Stimulated activated naive CD8-positive, alpha-beta T cell treated with anti-CD3 and anti-CD28 coated beads, Interleukin-15, Interleukin-2, amounts not matched to agents 100 U/mL and 50 U/mL, for 24 hours (primary cell): ENCODE measurements around the gene C5orf46.
"Not testable (repeated sequence)": the region's sequence is repeated elsewhere in the genome, so short reads cannot be mapped to it uniquely, and the experiment has no call there.

ENCODE experiments used
- ATAC-seq: fragments of 150-1000 bp; cut with Tn5 transposase; one replicate; pipeline ENCODE4 v1.10.0; 2021
- DNase-seq: peaks from one replicate; pipeline ENCODE4 v3.0.0; 2021

The C5orf46 gene

GRCh38 chr5:147906326-147907095 lies at the start of gene C5orf46:
Gene C5orf46 (minus strand): TSS chr5:147906538. CDS start chr5:147906501, 37 bp downstream.
- DNase-seq (no peak), ATAC-seq (no peak)

GRCh38 chr5:147954971-147955370 lies 48.6 kb upstream of the C5orf46 start:
- ATAC-seq = no peak
- no peak for DNase-seq

- DNase-seq = no peak
- ATAC-seq = no peak
Observed at GRCh38 chr5:147949711-147950573, 43.6 kb upstream of the C5orf46 start.

DNA sequence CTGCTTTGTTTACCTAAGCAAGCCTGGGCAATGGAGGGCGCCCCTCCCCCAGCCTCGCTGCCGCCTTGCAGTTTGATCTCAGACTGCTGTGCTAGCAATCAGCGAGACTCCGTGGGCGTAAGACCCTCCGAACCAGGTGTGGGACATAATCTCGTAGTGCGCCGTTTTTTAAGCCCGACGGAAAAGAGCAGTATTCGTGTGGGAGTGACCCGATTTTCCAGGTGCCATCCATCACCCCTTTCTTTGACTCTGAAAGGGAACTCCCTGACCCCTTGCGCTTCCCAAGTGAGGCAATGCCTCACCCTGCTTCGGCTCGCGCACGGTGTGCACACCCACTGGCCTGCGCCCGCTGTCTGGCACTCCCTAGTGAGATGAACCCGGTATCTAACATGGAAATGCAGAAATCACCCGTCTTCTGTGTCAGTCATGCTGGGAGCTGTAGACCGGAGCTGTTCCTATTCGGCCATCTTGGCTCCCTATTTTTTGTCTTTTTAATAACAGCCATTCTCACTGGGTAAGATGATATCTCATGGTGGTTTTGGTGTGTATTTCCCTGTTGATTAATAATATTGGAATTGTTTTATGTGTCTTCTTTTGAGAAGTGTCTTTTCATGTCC lies 40.4 kb upstream of the C5orf46 start:
- ATAC-seq, DNase-seq: not testable (repeated sequence)

DNA sequence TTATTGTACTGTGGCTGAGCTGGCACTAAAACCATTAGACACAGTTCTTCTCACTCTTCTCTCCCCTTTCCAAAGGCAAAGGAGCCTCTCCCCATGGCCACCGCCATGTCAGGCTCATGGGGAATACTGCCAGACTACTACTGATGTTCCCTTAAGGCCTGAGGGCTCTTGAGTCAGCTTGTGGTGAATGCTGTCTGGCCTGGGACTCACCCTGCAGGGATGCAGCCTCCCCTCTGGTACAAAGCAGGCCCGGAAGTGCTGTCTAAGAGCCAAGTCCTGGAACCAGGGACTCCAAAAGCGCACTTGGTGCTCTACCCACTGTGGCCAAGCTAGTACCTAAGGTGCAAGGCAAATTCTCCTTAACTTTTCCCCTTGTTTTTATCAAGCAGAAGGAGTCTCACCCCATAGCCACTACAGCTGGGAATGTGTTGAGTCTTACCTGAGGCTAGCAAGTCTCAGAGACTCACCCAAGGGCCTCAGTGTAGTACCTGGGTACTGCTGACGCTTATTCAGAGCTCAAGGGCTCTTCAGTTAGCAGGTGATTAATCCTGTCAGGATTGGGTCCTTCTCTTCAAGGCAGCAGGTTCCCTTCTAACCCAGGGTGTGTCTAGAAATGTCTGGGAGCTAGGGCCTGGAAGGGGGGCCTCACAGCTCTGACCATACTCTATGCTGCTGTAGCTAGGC lies 33.2 kb upstream of the C5orf46 start:
- no peak for ATAC-seq
- no peak for DNase-seq

DNA sequence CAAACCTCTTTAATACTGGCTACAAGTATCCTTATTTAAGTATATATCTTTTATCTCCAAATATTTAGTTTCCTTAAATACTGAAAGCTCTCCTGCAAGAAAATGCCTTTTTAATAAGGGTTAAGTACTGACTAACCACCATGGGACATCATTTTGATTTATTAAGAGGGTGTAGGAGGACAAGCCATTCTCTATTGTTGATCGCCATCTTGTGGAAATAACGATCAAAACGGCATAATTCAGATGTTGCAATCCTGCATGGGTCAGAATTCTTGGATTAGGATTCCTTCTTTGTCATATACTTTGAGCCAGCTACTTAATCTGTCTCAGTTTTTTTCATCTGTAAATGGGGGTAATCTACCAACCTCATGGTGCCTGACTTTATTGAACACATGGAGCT lies 28.7 kb upstream of the C5orf46 start:
- no peak for ATAC-seq
- no peak for DNase-seq

DNA sequence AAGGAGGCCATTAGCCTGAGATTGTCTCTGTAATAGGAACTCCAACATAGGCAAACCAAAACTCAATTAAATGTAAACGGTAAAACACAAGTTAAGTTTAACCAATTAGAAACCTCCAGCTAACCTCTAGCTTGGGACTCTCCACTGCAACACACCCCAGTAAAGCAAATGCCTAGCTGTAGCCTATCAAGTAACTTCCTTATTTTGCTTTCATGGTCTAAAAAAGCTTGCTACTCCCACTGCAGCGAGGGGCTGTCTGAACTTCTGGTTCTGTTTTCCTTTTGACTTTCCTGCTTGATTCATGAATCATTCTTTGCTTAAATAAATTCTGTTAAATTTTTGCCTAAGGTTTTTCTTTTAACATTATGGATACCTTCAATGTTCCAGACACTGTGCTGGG lies 24.4 kb upstream of the C5orf46 start:
- ATAC-seq (no peak), DNase-seq (no peak)

DNA sequence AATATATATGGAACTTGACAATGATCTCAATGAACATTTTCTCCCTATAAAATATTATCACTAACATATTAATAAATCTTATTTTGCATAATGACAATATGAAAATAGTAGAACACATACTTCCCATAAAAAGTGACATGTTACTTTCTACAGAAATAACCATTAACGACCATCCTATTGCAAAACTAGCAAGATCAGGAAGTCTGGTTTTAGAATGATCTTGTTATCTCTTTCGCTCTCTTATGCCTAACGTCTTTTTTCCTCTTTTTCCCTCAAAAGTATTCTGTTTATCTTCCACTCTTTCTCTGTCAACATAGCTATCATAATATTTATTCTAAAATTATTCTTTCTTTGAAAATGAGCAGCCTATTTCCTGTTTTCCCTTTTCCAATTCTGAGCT lies 21.6 kb upstream of the C5orf46 start:
- DNase-seq (no peak), ATAC-seq (no peak)

GRCh38 chr5:147925020-147925419 lies 18.7 kb upstream of the C5orf46 start:
- no peak for ATAC-seq
- no peak for DNase-seq

DNA sequence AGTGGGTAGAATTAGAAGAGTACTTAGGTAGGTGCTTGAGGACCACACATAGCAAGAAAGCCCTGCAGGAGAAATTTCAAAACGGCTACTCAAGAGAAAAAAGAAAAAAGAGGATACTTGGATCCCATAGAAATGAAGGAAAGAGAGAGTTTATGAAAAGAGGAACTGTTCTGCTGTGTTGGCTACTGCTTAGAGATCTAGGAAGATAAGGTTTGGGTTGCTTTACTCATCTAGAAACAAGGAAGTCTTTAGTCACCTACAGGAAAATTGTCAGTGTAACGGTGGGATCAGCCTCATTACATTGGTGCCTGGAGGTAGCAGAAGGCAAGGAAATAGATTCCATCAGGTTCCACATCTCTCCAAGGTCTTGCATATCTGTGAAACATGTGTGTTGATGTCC lies 14.8 kb upstream of the C5orf46 start:
- no peak for ATAC-seq
- no peak for DNase-seq

- ATAC-seq = no peak
- DNase-seq = no peak
Observed at GRCh38 chr5:147920420-147921030, 14.2 kb upstream of the C5orf46 start.

DNA sequence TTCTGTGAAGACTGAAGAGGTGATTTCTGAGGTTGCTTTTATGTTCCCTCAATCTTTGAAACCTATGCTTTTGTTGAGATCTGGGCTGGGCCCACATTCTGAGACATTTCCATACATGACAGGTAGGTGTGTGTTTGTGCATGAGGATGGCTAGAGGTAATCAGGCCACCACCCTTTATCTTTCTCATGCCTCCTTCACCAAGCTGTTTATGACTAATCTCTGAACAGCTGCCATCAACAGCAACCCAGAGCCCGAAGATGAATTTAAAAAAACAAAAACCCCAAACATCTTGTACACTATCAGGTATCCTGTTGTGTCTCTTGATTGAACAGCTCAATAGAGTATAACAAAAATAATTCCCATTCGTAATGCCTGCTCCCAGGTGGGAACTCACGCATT lies 12.6 kb upstream of the C5orf46 start:
- ATAC-seq = no peak

GRCh38 chr5:147918101-147918685 lies 11.9 kb upstream of the C5orf46 start:
- no peak for DNase-seq
- no peak for ATAC-seq

More for the DNA sequence above, 12.6 kb upstream of the C5orf46 start:
- DNase-seq = no peak

DNA sequence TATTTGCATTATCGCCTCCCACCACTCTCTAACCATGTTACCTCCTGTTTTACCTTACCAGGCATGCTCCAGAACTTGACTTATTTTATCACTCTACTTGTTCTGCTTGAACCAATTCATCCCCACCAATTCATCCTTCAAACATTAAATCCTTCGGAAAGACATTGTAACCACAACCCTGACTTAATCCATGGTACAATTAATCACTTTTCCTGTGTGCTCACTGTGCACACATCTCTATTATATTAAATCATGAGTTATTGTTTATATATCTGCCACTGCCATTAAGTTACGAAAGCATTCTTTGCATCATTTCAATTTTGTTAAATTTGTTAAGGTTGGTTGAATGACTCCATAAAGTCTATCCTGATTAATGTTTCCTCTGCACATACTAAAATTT lies 7.4 kb upstream of the C5orf46 start:
- ATAC-seq = no peak
- DNase-seq = no peak

GRCh38 chr5:147912011-147912410 lies 5.7 kb upstream of the C5orf46 start:
- ATAC-seq = no peak
- DNase-seq = no peak

- no peak for DNase-seq
- no peak for ATAC-seq
Observed at GRCh38 chr5:147911427-147911826, 5.1 kb upstream of the C5orf46 start.

GRCh38 chr5:147904110-147904509 lies 2.2 kb downstream of the C5orf46 start:
- no peak for DNase-seq
- no peak for ATAC-seq

DNA sequence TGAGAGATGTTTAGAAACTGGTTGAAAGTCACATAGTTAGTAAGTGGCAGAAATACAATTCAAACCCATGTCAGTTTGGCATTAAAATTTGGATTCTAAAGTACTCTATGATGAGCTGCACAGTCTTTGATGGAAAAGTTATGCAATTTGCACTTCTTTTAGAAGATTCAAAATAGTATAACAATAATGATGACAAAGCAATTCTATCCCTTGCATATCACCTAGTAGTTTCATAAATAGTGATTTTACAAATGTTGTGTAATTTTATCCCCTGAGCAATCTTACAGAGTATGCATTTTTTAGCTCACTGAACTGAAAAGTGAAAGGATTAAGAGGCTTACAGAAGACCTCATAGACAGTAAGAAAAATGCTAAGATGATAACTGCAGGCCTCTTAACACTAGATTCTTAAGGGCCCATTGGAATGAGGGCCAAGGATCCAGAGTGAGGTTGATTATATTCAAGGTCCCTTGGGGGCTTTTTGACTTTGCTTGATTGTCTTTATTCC lies 3.7 kb downstream of the C5orf46 start:
- DNase-seq = no peak
- no peak for ATAC-seq

GRCh38 chr5:147901599-147902039 lies 4.7 kb downstream of the C5orf46 start:
- no peak for DNase-seq
- no peak for ATAC-seq

- ATAC-seq (no peak), DNase-seq (no peak)
Observed at GRCh38 chr5:147898875-147899401, 7.4 kb downstream of the C5orf46 start.

GRCh38 chr5:147895864-147896263 lies 10.5 kb downstream of the C5orf46 start:
- DNase-seq (no peak), ATAC-seq (no peak)
